ENCODE results near the gene KCNAB1.

DNA sequence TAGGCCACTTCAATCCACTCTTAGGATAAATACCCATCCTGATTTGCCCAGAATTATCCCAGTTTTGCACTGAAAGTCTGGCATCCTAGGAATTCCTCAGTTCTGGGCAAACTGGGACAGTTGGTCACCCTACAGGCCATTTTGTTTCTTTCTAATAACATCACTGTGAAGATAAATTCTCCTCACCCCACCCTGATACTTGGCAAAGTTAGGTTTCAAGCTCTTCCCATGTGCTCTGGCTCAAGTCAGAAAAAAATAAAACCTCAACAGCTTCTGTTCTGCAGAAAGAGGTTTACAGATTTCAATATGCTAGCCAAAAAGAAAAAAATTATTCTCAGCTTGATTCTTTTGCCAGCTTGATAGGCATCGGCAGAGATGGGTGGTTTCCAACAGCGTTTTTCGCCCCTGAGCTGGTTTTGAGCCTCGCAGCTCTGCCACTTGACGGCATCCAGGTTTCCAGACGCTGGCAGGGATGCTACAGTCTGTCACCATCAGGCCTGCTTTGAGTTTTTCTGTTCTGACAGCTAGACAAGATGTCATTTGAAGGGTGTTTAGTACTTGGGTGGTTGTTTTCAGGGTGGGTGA lies 263.2 kb downstream of the KCNAB1 start:
- no peak for TF ChIP-seq CTCF (conservative IDR thresholded peaks at IDR 0.05)
- TF ChIP-seq EZH2 (IDR thresholded peaks at IDR 0.05; ENCODE audit: low read depth) = no peak

All from PC-9 (cell line).